Body of pancreas (tissue), 4 donors: Measurements from ENCODE around the gene ERBB4.

Source experiments
- POLR2A ChIP-seq, 3 donors: fragments of 450-650 bp; IDR thresholded peaks; one replicate each; pipeline ENCODE4 v1.6.1; 2016; ENCODE audit warnings: antibody characterized with exemption in 3 of 3, mild to moderate bottlenecking in 2 of 3
- TF ChIP-seq, protein P1 (sequence below), 7 experiments: fragments of 450-650 bp in 4 of 7; fragments of 200-600 bp in 3 of 7; sonication (generic) in 3 of 7; IDR thresholded peaks; one replicate each; pipeline ENCODE4 v1.5.1; 2016 to 2019; ENCODE audit warnings: antibody characterized with exemption in 7 of 7

DNA sequence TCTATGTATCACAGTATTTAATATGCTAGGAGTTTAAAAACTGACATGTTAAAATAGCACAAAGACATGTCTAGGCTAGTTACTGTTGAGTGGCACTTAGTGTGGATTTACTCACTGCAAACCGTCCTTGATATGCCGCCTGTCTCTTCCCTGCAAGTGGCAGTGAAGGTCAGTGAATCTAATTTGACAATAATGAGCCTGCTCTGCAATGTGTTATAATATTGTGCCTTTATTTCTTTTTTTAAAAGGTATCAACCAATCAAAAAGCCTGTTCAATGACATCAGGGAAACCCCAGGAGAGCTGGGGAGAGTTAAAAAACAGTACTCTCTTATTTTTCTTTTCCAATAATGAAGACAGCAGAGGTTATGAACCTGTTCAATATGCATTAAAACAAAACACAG lies 384.1 kb downstream of the ERBB4 start:
- TF ChIP-seq, protein P1, sequence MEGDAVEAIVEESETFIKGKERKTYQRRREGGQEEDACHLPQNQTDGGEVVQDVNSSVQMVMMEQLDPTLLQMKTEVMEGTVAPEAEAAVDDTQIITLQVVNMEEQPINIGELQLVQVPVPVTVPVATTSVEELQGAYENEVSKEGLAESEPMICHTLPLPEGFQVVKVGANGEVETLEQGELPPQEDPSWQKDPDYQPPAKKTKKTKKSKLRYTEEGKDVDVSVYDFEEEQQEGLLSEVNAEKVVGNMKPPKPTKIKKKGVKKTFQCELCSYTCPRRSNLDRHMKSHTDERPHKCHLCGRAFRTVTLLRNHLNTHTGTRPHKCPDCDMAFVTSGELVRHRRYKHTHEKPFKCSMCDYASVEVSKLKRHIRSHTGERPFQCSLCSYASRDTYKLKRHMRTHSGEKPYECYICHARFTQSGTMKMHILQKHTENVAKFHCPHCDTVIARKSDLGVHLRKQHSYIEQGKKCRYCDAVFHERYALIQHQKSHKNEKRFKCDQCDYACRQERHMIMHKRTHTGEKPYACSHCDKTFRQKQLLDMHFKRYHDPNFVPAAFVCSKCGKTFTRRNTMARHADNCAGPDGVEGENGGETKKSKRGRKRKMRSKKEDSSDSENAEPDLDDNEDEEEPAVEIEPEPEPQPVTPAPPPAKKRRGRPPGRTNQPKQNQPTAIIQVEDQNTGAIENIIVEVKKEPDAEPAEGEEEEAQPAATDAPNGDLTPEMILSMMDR (IDR thresholded peaks at IDR 0.05), result no peak
- no peak for TF ChIP-seq POLR2A (IDR thresholded peaks at IDR 0.05)
